Glutamatergic neuron (in vitro differentiated cells): ENCODE data around the gene TGFBI. TPM values are rescaled to one million over a fixed set of nuclear protein-coding genes. Genes with fewer than 3 reads are reported as not detected.

Experiments used
- DNase-seq: peaks from one replicate; pipeline ENCODE4 v3.0.0; 2022
- H3K27ac Mint-ChIP-seq: one replicate; pipeline ENCODE4 v1.8.0; 2020; ENCODE audit warnings: mild to moderate bottlenecking, mixed read lengths, inconsistent platforms; ENCODE audit not compliant: unreplicated experiment
- H3K27me3 Mint-ChIP-seq: one replicate; pipeline ENCODE4 v1.8.0; 2020; ENCODE audit warnings: mild to moderate bottlenecking, moderate library complexity, mixed read lengths, inconsistent platforms; ENCODE audit not compliant: unreplicated experiment
- H3K36me3 Mint-ChIP-seq: one replicate; pipeline ENCODE4 v1.8.0; 2020; ENCODE audit warnings: mild to moderate bottlenecking, mixed read lengths, inconsistent platforms; ENCODE audit not compliant: unreplicated experiment
- H3K4me1 Mint-ChIP-seq: one replicate; pipeline ENCODE4 v1.8.0; 2020; ENCODE audit warnings: mild to moderate bottlenecking, low read depth, mixed read lengths, inconsistent platforms; ENCODE audit not compliant: unreplicated experiment
- H3K4me3 Mint-ChIP-seq: one replicate; pipeline ENCODE4 v1.8.0; 2020; ENCODE audit warnings: mild to moderate bottlenecking, mixed read lengths, inconsistent platforms; ENCODE audit not compliant: unreplicated experiment
- H3K9me3 Mint-ChIP-seq: one replicate; pipeline ENCODE4 v1.8.0; 2020; ENCODE audit warnings: mild to moderate bottlenecking, moderate library complexity, mixed read lengths, inconsistent platforms; ENCODE audit not compliant: unreplicated experiment
- total RNA-seq: library from RNA; stranded (reverse); fragmentation: NEBNext Ultra II Directional; extraction: Animal tissue kit (Norgen Biotek cat#: 25700); gene quantifications from one replicate; pipeline ENCODE4 v1.2.1, GENCODE V29; 2021; ENCODE audit not compliant: unreplicated experiment
- TF ChIP-seq, protein P1 (sequence below): fragments of 200-600 bp; sonication (generic); IDR thresholded peaks from one replicate; pipeline ENCODE4 v1.5.0; 2021; ENCODE audit not compliant: partially characterized antibody, unreplicated experiment

The TGFBI gene
- total RNA-seq, 1 donor from 2014 or later: 2.3 TPM

DNA sequence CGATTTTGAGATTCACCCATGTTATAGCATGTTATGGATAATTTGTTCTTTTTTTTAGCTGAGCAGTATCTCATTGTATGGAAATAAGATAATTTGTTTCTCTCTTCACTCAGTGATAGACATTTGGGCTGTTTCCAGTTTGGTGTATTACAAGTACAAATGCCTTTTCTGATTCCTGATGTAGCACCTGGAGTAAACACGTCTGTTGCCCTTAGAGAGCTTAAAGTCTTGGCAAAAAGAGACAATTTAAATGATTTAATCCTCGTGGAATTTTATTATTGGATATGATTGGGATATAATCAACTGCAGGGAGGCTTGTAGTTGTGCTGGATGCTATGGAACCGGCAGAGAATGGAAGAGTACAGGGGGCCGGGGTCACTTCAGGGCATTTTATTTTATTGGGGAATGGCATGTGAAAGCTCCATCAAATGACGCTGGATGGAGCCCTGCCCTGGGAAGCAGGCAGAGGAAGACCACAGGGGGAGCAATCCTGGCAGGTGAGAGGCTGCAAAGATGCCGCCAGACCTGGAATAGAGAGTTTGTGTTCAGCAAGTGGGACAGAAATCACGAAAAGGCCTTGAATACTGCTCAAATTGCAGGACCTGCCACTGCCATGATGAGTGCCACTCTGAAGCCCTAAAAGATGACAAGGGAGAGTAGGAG is 31.0 kb upstream of the TGFBI start:
- Mint-ChIP-seq H3K27ac (no peak overlapping the region), H3K9me3 (peaks cover 3% of the 10 kb centered on the region), H3K36me3 (no peaks in the 10 kb centered on the region), H3K4me3 (no peak overlapping the region), H3K4me1 (no peaks in the 10 kb centered on the region), H3K27me3 (peaks cover 3% of the 10 kb centered on the region)
- TF ChIP-seq, protein P1, sequence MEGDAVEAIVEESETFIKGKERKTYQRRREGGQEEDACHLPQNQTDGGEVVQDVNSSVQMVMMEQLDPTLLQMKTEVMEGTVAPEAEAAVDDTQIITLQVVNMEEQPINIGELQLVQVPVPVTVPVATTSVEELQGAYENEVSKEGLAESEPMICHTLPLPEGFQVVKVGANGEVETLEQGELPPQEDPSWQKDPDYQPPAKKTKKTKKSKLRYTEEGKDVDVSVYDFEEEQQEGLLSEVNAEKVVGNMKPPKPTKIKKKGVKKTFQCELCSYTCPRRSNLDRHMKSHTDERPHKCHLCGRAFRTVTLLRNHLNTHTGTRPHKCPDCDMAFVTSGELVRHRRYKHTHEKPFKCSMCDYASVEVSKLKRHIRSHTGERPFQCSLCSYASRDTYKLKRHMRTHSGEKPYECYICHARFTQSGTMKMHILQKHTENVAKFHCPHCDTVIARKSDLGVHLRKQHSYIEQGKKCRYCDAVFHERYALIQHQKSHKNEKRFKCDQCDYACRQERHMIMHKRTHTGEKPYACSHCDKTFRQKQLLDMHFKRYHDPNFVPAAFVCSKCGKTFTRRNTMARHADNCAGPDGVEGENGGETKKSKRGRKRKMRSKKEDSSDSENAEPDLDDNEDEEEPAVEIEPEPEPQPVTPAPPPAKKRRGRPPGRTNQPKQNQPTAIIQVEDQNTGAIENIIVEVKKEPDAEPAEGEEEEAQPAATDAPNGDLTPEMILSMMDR: no peak
- DNase-seq: no peak

DNA sequence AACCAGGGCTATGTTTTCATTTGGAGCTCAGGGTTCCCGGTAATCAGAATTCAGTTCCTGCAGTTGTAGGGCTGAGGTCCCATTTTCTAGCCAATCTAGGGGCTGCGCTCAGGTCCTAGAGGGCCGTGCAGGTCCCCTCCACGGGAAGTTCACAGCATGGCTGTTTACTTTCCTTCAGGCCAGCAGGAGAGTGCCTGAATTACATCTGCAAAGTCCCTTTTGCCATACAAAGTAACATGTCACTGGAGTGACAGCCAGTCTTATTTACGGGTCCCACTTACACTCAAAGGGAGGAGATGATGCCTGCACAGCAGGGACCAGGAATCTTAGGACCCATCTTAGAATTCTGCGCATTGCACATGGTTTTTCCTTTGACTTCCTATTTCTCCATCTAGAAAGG is 29.9 kb upstream of the TGFBI start:
- no peaks in the 10 kb centered on the region for H3K4me1 Mint-ChIP-seq
- TF ChIP-seq, protein P1: no peak
- no peak overlapping the region for H3K4me3 Mint-ChIP-seq
- peaks cover 3% of the 10 kb centered on the region for H3K27me3 Mint-ChIP-seq
- no peaks in the 10 kb centered on the region for H3K36me3 Mint-ChIP-seq
- H3K27ac Mint-ChIP-seq: no peak overlapping the region
- DNase-seq: no peak
- peaks cover 3% of the 10 kb centered on the region for H3K9me3 Mint-ChIP-seq

DNA sequence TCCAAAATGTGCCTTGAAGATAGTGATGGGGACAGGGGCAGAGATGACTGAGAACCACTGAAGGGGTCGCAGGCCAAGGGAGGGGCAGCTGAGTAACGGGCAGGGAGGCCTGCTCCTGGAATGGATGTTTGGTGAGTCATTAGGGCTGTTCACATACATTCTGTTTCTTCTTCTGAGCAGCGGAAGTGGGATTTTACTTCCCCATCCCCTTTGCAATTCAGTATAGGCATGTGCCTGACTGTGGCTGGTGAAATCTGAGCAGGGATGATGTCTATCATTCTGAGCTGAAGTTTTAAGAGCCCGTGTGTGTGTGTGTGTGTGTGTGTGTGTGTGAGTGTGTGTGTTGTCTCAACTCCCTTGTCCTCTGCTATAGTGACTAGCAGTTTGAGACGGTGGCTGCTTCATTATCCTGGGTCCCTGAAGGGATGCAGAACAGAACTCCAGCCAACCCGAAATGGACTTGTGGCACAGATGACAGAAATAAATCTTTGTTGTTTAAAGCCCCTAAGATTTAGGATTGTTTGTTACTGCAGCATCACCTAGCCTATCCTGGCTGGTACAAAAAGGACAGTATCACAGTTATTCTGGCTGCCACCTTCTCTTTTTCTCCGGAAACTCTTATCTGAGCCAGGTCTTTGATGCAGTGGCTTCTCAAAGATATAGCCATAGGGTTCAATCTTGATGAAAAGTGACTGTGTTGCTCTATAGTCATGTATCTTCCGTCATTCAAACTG is 29.2 kb upstream of the TGFBI start:
- no peaks in the 10 kb centered on the region for H3K36me3 Mint-ChIP-seq
- TF ChIP-seq, protein P1: no peak
- peaks cover 3% of the 10 kb centered on the region for H3K27me3 Mint-ChIP-seq
- H3K27ac Mint-ChIP-seq: no peak overlapping the region
- no peak overlapping the region for H3K4me3 Mint-ChIP-seq
- no peak for DNase-seq
- H3K4me1 Mint-ChIP-seq: no peaks in the 10 kb centered on the region
- H3K9me3 Mint-ChIP-seq: peaks cover 3% of the 10 kb centered on the region

DNA sequence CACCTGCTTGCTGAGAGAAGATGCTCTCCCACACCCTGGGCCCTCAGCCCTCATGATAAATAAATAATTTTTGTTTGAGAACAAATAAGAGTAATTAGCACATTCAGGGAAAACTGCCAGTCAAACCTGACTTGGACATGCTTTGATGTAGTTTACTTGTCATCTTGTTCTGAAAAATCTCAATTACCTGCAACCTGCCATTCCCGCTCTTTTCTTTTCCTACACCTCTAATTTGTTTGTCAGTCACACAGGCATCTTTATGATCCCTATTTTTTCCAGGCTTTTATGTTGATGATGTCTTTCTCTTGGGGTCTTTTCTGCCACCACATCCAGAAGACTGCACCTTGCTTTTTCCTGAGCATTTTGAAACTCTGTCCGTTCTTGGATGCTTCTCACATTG is 28.6 kb upstream of the TGFBI start:
- Mint-ChIP-seq H3K36me3 (no peaks in the 10 kb centered on the region), H3K4me1 (no peaks in the 10 kb centered on the region), H3K9me3 (no peaks in the 10 kb centered on the region), H3K4me3 (no peak overlapping the region), H3K27me3 (peaks cover 3% of the 10 kb centered on the region), H3K27ac (no peak overlapping the region)
- TF ChIP-seq, protein P1: no peak
- DNase-seq: no peak

DNA sequence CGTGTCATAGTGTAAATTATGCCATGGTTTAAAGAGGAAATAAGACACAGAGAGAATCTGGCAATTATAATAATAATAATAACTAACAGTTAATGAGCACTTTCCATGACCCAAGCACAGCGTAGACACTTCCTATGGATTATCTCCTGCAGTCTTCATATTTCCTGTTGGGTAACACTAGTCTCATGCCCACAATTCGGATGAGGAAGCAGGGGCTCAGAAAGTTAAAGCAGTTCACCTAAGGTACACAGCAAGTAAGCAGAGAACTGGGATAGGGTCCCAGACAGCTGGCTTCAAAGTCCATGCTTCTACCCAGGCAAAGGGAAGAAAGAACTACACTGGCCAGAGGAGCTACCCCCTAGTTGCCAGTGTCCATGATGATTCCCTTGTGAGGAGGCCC is 27.9 kb upstream of the TGFBI start:
- H3K36me3 Mint-ChIP-seq: no peaks in the 10 kb centered on the region
- H3K4me3 Mint-ChIP-seq: no peak overlapping the region
- TF ChIP-seq, protein P1: no peak
- H3K4me1 Mint-ChIP-seq: no peaks in the 10 kb centered on the region
- H3K9me3 Mint-ChIP-seq: no peaks in the 10 kb centered on the region
- H3K27ac Mint-ChIP-seq: no peak overlapping the region
- H3K27me3 Mint-ChIP-seq: peaks cover 3% of the 10 kb centered on the region
- DNase-seq: no peak
